GM18520 (cell line): ENCODE measurements around the gene SCGB1D1.

Source experiments
- ATAC-seq: cut with Tn5 transposase; IDR thresholded peaks from one replicate; pipeline ENCODE4 v1.9.1; 2021; ENCODE audit not compliant: unreplicated experiment

SCGB1D1 gene

GRCh38 chr11:62221498-62221897, 31.5 kb downstream of the SCGB1D1 start:
- no peak for ATAC-seq

DNA sequence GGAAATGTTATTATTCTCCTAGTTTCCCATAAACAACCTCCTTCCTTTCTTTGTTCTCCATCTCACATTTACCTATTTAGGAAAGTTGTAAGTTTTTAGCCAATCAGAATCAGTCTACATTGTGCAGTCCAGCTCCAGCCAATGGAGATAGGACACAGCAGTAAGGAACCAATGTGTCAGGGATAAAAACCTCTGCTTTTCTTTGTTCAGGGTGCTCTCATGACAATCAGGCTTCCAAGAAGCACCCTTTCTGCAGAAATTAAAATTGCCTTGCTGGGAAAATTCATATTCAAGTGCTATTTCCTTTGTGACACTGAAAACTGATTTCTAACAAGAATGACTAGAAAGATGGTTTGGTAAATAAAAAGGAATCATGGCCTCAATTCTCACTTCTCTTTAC, 33.1 kb downstream of the SCGB1D1 start:
- no peak for ATAC-seq

DNA sequence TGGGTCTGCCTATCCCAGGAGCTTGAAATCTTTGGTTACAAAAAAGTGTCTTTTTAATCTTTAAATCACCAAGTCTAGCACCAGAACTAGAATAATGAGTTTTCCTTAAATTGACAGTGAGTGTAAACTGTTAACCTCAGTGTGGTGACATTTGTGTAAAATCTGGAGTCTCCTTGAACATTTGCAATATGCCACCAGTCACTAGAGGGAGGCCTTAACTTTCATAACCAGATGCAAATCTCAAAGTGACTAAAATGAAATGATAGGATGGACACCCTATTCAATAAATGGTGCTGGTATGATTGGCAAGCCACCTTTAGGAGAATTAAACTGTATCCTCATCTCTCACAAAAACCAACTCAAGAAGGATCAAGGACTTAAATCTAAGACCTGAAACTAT, 43.7 kb downstream of the SCGB1D1 start:
- ATAC-seq: no peak

GRCh38 chr11:62236187-62236586, 46.2 kb downstream of the SCGB1D1 start:
- ATAC-seq: no peak

DNA sequence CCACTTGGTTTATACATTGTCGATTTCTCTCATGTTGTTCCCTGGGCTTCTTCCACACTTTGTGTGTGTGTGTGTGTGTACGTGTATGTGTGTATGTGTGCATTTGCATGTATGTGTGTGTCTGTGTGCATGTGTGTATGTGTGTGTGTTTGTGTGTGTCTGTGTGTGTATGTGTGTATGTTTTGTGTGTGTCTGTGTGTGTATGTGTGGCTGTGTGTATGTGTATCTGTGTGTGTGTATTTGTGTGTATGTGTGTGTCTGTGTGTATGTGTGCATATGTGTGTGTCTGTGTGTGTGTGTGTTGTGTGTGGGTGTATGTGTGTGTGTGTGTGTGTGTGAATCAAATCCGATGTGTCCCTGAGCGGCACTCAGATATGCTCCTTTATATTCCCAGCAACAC, 47.5 kb downstream of the SCGB1D1 start:
- no peak for ATAC-seq

GRCh38 chr11:62238151-62238550, 48.1 kb downstream of the SCGB1D1 start:
- ATAC-seq: no peak

DNA sequence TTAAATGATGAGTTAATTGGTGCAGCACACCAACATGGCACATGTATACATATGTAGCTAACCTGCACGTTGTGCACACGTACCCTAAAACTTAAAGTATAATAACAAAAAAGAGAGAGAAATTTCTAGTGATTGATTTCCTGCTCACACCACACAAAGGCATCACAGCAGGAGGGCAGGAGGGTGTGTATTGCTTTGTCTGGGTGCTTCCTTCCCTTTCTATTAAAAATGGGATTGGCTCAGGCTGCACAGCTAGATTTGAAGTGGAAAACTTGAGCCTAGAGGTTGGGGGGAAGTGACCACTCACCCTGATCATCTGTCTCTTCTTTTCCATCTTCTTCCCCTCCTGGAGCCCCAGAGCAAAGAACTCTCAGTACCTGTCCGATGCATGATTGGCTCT, 51.1 kb downstream of the SCGB1D1 start:
- no peak for ATAC-seq

- ATAC-seq: no peak
These were observed 52.0 kb downstream of the SCGB1D1 start, which contains the start of gene SCGB1D2 for GRCh38 chr11:62242021-62242420. TSS of gene SCGB1D2 (plus strand) at chr11:62242239. CDS start at chr11:62242308, 69 bp downstream.
